GM23338 (cell line): ENCODE results near the gene LRRTM1.

Experiments
- CTCF ChIP-seq, 2 experiments: fragments of 200-600 bp in 1 of 2; sonication (generic) in 1 of 2; conservative IDR thresholded peaks; 2 replicates each; pipeline versions ENCODE4 v1.5.1 to v1.6.1; 2016 to 2017; ENCODE audit warnings: antibody characterized with exemption in 2 of 2, low read depth in 2 of 2, mild to moderate bottlenecking in 2 of 2, moderate library complexity in 1 of 2
- EZH2 ChIP-seq: fragments of 200-600 bp; sonication (generic); IDR thresholded peaks from one replicate; pipeline ENCODE4 v1.8.0; 2017; ENCODE audit warnings: antibody characterized with exemption, mild to moderate bottlenecking, low read depth; ENCODE audit not compliant: unreplicated experiment
- EZH2phosphoT487 ChIP-seq: fragments of 200-600 bp; sonication (generic); IDR thresholded peaks from one replicate; pipeline ENCODE4 v1.8.1; 2018; ENCODE audit warnings: antibody characterized with exemption; ENCODE audit not compliant: unreplicated experiment
- JUNB ChIP-seq: IDR thresholded peaks from one replicate; pipeline ENCODE4 v1.6.1; 2016; ENCODE audit warnings: antibody characterized with exemption; ENCODE audit not compliant: unreplicated experiment
- NANOG ChIP-seq: IDR thresholded peaks from 2 replicates; pipeline ENCODE4 v1.6.1; 2016; ENCODE audit warnings: antibody characterized with exemption, borderline replicate concordance
- POLR2AphosphoS5 ChIP-seq: IDR thresholded peaks from 2 replicates; pipeline ENCODE4 v1.6.1; 2016; ENCODE audit warnings: antibody characterized with exemption, low read depth
- REST ChIP-seq: IDR thresholded peaks from one replicate; pipeline ENCODE4 v1.6.1; 2018; ENCODE audit warnings: antibody characterized with exemption; ENCODE audit not compliant: unreplicated experiment
- STAT1 ChIP-seq: IDR thresholded peaks from one replicate; pipeline ENCODE4 v1.6.1; 2016; ENCODE audit warnings: antibody characterized with exemption; ENCODE audit not compliant: unreplicated experiment
- ZNF331 ChIP-seq: fragments of 250-450 bp; sonication (Bioruptor Pico); IDR thresholded peaks from 2 replicates; pipeline ENCODE4 v1.5.0; 2020; ENCODE audit warnings: low read depth, mild to moderate bottlenecking, moderate library complexity

- no peak for TF ChIP-seq POLR2AphosphoS5
- TF ChIP-seq CTCF (conservative IDR thresholded peaks at IDR 0.05; ENCODE audit: low read depth in 2 of 2), result no peak
- no peak for TF ChIP-seq EZH2
- no peak for TF ChIP-seq EZH2phosphoT487
- TF ChIP-seq ZNF331, result no peak
- no peak for TF ChIP-seq STAT1
- TF ChIP-seq NANOG, result no peak
- no peak for TF ChIP-seq REST
- TF ChIP-seq JUNB, result no peak
Measured at GRCh38 chr2:80300954-80301353, 3.6 kb downstream of the LRRTM1 start.
